Measurements from ENCODE around the gene PTPRD. TPM values are rescaled to one million over a fixed set of nuclear protein-coding genes. Genes with fewer than 3 reads are reported as not detected.

Gene PTPRD
- total RNA-seq, 2 donors from 2014 or later = 19.6 to 101 TPM

- TF ChIP-seq CTCF (IDR thresholded peaks at IDR 0.05) = no peak
- ATAC-seq (ENCODE audit: insufficient number of reproducible peaks, low FRiP score, low read depth) = no peak
- Histone ChIP-seq H3K27ac (no peak overlapping the region), H3K27me3 (replicated peaks; ENCODE audit: insufficient read depth) (no peaks in the 10 kb centered on the region), H3K9me3 (no peaks in the 10 kb centered on the region), H3K36me3 (no peaks in the 10 kb centered on the region), H3K4me3 (no peak overlapping the region), H3K4me1 (ENCODE audit: control insufficient read depth in 1 of 2, low read depth in 2 of 2) (peaks cover 3 to 24% of the 10 kb centered on the region in 2 donors)
- DNase-seq (ENCODE audit: low spot score) = no peak
Observed at GRCh38 chr9:8821910-8822666, 1790.7 kb downstream of the PTPRD start.

- Histone ChIP-seq H3K36me3 (no peaks in the 10 kb centered on the region), H3K4me1 (ENCODE audit: control insufficient read depth in 1 of 2, low read depth in 2 of 2) (peaks cover 0 to 6% of the 10 kb centered on the region in 2 donors), H3K27me3 (replicated peaks; ENCODE audit: insufficient read depth) (no peaks in the 10 kb centered on the region), H3K4me3 (no peak overlapping the region), H3K9me3 (no peaks in the 10 kb centered on the region), H3K27ac (no peak overlapping the region)
- DNase-seq (ENCODE audit: low spot score) (no peak), ATAC-seq (ENCODE audit: insufficient number of reproducible peaks, low FRiP score, low read depth) (no peak)
- no peak for TF ChIP-seq CTCF (IDR thresholded peaks at IDR 0.05)
Observed at GRCh38 chr9:8817335-8817734, 1795.5 kb downstream of the PTPRD start.

- H3K4me1 ChIP-seq (ENCODE audit: control insufficient read depth in 1 of 2, low read depth in 2 of 2) = peaks cover 0 to 6% of the 10 kb centered on the region in 2 donors
Observed at GRCh38 chr9:8816361-8816760, 1796.4 kb downstream of the PTPRD start.

DNA sequence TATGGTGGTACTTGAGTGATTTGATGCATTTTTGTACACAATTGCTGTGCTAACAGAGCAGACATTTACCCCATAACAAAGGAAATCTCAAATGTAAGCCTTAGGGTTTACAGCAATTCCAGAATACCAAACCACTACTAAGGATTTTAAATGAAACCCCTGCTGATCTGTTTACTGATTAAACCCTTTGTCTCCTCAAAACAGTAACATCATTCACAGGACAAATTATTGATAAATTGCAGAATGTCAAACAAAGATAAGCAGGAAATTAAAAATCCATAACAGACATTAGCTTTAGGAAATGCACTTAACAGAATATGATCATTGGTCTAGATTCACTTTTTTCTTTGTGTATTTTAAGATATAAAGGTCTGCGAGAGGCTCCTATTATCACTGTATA, 1796.9 kb downstream of the PTPRD start:
- Histone ChIP-seq H3K27ac (no peak overlapping the region), H3K9me3 (no peaks in the 10 kb centered on the region), H3K36me3 (no peaks in the 10 kb centered on the region), H3K27me3 (replicated peaks; ENCODE audit: insufficient read depth) (no peaks in the 10 kb centered on the region), H3K4me3 (no peak overlapping the region), H3K4me1 (ENCODE audit: control insufficient read depth in 1 of 2, low read depth in 2 of 2) (peaks cover 0 to 6% of the 10 kb centered on the region in 2 donors)
- TF ChIP-seq CTCF (IDR thresholded peaks at IDR 0.05) = no peak
- DNase-seq (ENCODE audit: low spot score) (no peak), ATAC-seq (ENCODE audit: insufficient number of reproducible peaks, low FRiP score, low read depth) (no peak)

More at GRCh38 chr9:8816361-8816760, 1796.4 kb downstream of the PTPRD start:
- no peaks in the 10 kb centered on the region for H3K9me3 ChIP-seq
- ATAC-seq (ENCODE audit: insufficient number of reproducible peaks, low FRiP score, low read depth) = no peak
- no peak overlapping the region for H3K27ac ChIP-seq
- no peaks in the 10 kb centered on the region for H3K36me3 ChIP-seq
- H3K27me3 ChIP-seq (replicated peaks; ENCODE audit: insufficient read depth) = no peaks in the 10 kb centered on the region
- H3K4me3 ChIP-seq = no peak overlapping the region
- DNase-seq (ENCODE audit: low spot score) = no peak
- no peak for TF ChIP-seq CTCF (IDR thresholded peaks at IDR 0.05)

- ATAC-seq (ENCODE audit: insufficient number of reproducible peaks, low FRiP score, low read depth) (no peak), DNase-seq (ENCODE audit: low spot score) (no peak)
- Histone ChIP-seq H3K4me3 (no peak overlapping the region), H3K36me3 (no peaks in the 10 kb centered on the region), H3K27ac (no peak overlapping the region), H3K9me3 (no peaks in the 10 kb centered on the region), H3K27me3 (replicated peaks; ENCODE audit: insufficient read depth) (no peaks in the 10 kb centered on the region), H3K4me1 (ENCODE audit: control insufficient read depth in 1 of 2, low read depth in 2 of 2) (peaks cover 0 to 6% of the 10 kb centered on the region in 2 donors)
- no peak for TF ChIP-seq CTCF (IDR thresholded peaks at IDR 0.05)
Observed at GRCh38 chr9:8815219-8815618, 1797.6 kb downstream of the PTPRD start.
